A549 (cell line): ENCODE results near the gene SLC19A3. TPM values are rescaled to one million over a fixed set of nuclear protein-coding genes. Genes with fewer than 3 reads are reported as not detected.

Experiments used
- ATAC-seq, 2 experiments: fragments of 200-7000 bp in 1 of 2; fragments of >200 bp in 1 of 2; cut with Nextera tagmentation in 1 of 2; cut with Tn5 transposase in 1 of 2; 3 replicates each; pipeline versions ENCODE4 v1.8.0 to v1.9.1; 2018 to 2020; ENCODE audit warnings: mild to moderate bottlenecking in 1 of 2, moderate library complexity in 1 of 2
- CTCF ChIA-PET: fragments of 300-600 bp; sonication (Branson Sonifier 250); formaldehyde crosslinking; extraction: SDS; loops from one replicate; lab custom pipeline; 2021; ENCODE audit warnings: antibody characterized with exemption, inconsistent platforms; lab: Yijun Ruan, JAX
- POLR2A ChIA-PET: fragments of 350-600 bp; formaldehyde crosslinking; extraction: SDS; loops from one replicate; lab custom pipeline; 2021; ENCODE audit warnings: antibody characterized with exemption, inconsistent platforms; lab: Yijun Ruan, JAX
- DNase-seq, 2 experiments: peaks; one replicate each; pipeline versions ENCODE4 v3.0.0 to v3.0.0-alpha.2; 2011 to 2016; ENCODE audit warnings: low read depth in 1 of 2, low spot score in 1 of 2
- FAIRE-seq: peaks from 2 replicates; lab custom pipeline; 2011; peaks lifted over from hg19 to GRCh38; lab: Jason Lieb, UNC
- H3K27ac ChIP-seq, 2 experiments: fragments of >200 bp; sonication (Bioruptor Twin); formaldehyde crosslinking; 3 replicates each; pipeline ENCODE4 v1.5.1; 2016 to 2017
- H3K4me1 ChIP-seq: fragments of >200 bp; sonication (Bioruptor Twin); formaldehyde crosslinking; 3 replicates; pipeline ENCODE4 v1.6.1; 2016
- H3K4me2 ChIP-seq: fragments of >200 bp; sonication (Bioruptor Twin); formaldehyde crosslinking; 3 replicates; pipeline ENCODE4 v1.6.1; 2016
- H3K4me3 ChIP-seq: fragments of >200 bp; sonication (Bioruptor Twin); formaldehyde crosslinking; 3 replicates; pipeline ENCODE4 v1.5.1; 2016
- H3K9me3 ChIP-seq: fragments of >200 bp; sonication (Bioruptor Twin); formaldehyde crosslinking; 3 replicates; pipeline ENCODE4 v1.6.1; 2016
- BCL3 ChIP-seq: fragments of >200 bp; sonication (Bioruptor Twin); formaldehyde crosslinking; IDR thresholded peaks from 3 replicates; pipeline ENCODE4 v1.6.1; 2016
- BHLHE40 ChIP-seq: IDR thresholded peaks from 2 replicates; pipeline ENCODE4 v1.6.1; 2012; ENCODE audit warnings: low read depth, low read length, inconsistent platforms
- CEBPB ChIP-seq, 2 experiments: fragments of >200 bp in 1 of 2; sonication (Bioruptor Twin) in 1 of 2; formaldehyde crosslinking in 1 of 2; IDR thresholded peaks; 2 replicates each; pipeline ENCODE4 v1.6.1; 2012 to 2016
- CTCF ChIP-seq: fragments of >200 bp; sonication (Bioruptor Twin); formaldehyde crosslinking; IDR thresholded peaks from 3 replicates; pipeline ENCODE4 v1.5.1; 2016
- E2F6 ChIP-seq: IDR thresholded peaks from 2 replicates; pipeline ENCODE4 v1.6.1; 2012; ENCODE audit warnings: low read depth, borderline replicate concordance
- ELK1 ChIP-seq: fragments of 150-350 bp; IDR thresholded peaks from 2 replicates; pipeline ENCODE4 v1.6.1; 2014; ENCODE audit warnings: low read depth, mild to moderate bottlenecking, low read length
- EP300 ChIP-seq, 2 experiments: fragments of >200 bp; sonication (Bioruptor Twin); formaldehyde crosslinking; IDR thresholded peaks; 2 replicates in 1 of 2; 3 replicates in 1 of 2; pipeline ENCODE4 v1.6.1; 2016 to 2017
- FOSB ChIP-seq: fragments of 250-450 bp; sonication (Bioruptor Pico); IDR thresholded peaks from 2 replicates; pipeline ENCODE4 v1.5.0; 2020; ENCODE audit warnings: mild to moderate bottlenecking, moderate library complexity
- HOXB13 ChIP-seq: fragments of 250-450 bp; sonication (Bioruptor Pico); IDR thresholded peaks from 2 replicates; pipeline ENCODE4 v1.5.0; 2020; ENCODE audit warnings: low read depth, mild to moderate bottlenecking, moderate library complexity
- KDM5A ChIP-seq: fragments of 200-600 bp; sonication (generic); IDR thresholded peaks from 2 replicates; pipeline ENCODE4 v1.6.1; 2016; ENCODE audit warnings: antibody characterized with exemption, mild to moderate bottlenecking
- MAX ChIP-seq: IDR thresholded peaks from 2 replicates; pipeline ENCODE4 v1.6.1; 2012
- MYC ChIP-seq: IDR thresholded peaks from 2 replicates; pipeline ENCODE4 v1.6.1; 2012; ENCODE audit warnings: mild to moderate bottlenecking, inconsistent platforms, low read length, improper control_type of control experiment, borderline replicate concordance
- NPAS2 ChIP-seq: fragments of 250-450 bp; sonication (Bioruptor Pico); IDR thresholded peaks from 2 replicates; pipeline ENCODE4 v1.8.0; 2022; ENCODE audit warnings: mild to moderate bottlenecking, moderate library complexity, borderline replicate concordance
- PBX3 ChIP-seq: IDR thresholded peaks from 2 replicates; pipeline ENCODE4 v1.6.1; 2012
- RARB ChIP-seq: fragments of 250-450 bp; sonication (Bioruptor Pico); IDR thresholded peaks from 2 replicates; pipeline ENCODE4 v1.8.0; 2021; ENCODE audit warnings: mild to moderate bottlenecking, moderate library complexity
- RCOR1 ChIP-seq: fragments of 150-350 bp; IDR thresholded peaks from 2 replicates; pipeline ENCODE4 v1.6.1; 2014; ENCODE audit warnings: antibody characterized with exemption, low read length, low read depth
- RNF2 ChIP-seq: fragments of 200-600 bp; sonication (generic); IDR thresholded peaks from 2 replicates; pipeline ENCODE4 v1.6.1; 2016; ENCODE audit warnings: low read depth, mild to moderate bottlenecking, antibody characterized with exemption, moderate library complexity, borderline replicate concordance
- SREBF2 ChIP-seq: fragments of 450-650 bp; IDR thresholded peaks from 2 replicates; pipeline ENCODE4 v1.6.1; 2014; ENCODE audit warnings: mild to moderate bottlenecking, moderate library complexity
- TFCP2L1 ChIP-seq: fragments of 250-450 bp; sonication (Bioruptor Pico); IDR thresholded peaks from 2 replicates; pipeline ENCODE4 v1.5.0; 2021; ENCODE audit warnings: mild to moderate bottlenecking
- TP53 ChIP-seq: fragments of 250-450 bp; sonication (Bioruptor Pico); IDR thresholded peaks from 2 replicates; pipeline ENCODE4 v1.5.0; 2021; ENCODE audit warnings: mild to moderate bottlenecking, moderate library complexity
- whole genome bisulfite sequencing: methylation state at CpG from one replicate; pipeline ENCODE4 v1.1.6; 2017; ENCODE audit errors: missing lambda C conversion rate; 5-methylcytosine and 5-hydroxymethylcytosine counted together
- polyA plus RNA-seq, 4 experiments: library from polyadenylated mRNA; depleted of rRNA in 3 of 4; stranded (reverse); fragments of >200 nt; fragmentation: RNase III in 1 of 4; extraction: RNeasy Plus Mini Kit Qiagen cat#74134 plus additional on column Dnase treatment in 1 of 4; gene quantifications; 2 replicates in 3 of 4; 3 replicates in 1 of 4; pipeline ENCODE4 v1.2.3, GENCODE V29; 2011 to 2017

The SLC19A3 gene
- polyA plus RNA-seq, 2 of the 4 experiments (the other 2 are of a cell fraction), result 2.8 to 7.6 TPM

GRCh38 chr2:227720680-227721079, 2.9 kb upstream of the SLC19A3 start (continued):
- no peak for TF ChIP-seq BHLHE40
- no peak for TF ChIP-seq TFCP2L1
- no peak for TF ChIP-seq RARB

GRCh38 chr2:227719641-227720040, 1.8 kb upstream of the SLC19A3 start:
- no peak for ATAC-seq
- POLR2A ChIA-PET, result no interaction called here
- DNase-seq, result no peak

More at GRCh38 chr2:227719641-227720040, 1.8 kb upstream of the SLC19A3 start:
- peaks cover 18% of the 10 kb centered on the region for H3K4me1 ChIP-seq
- no peak overlapping the region for H3K4me3 ChIP-seq
- H3K9me3 ChIP-seq, result no peaks in the 10 kb centered on the region
- H3K4me2 ChIP-seq, result no peak overlapping the region
- TF ChIP-seq CEBPB (IDR thresholded peaks at IDR 0.05), result no peak
- TF ChIP-seq BHLHE40, result no peak
- no peak for TF ChIP-seq HOXB13 (CRISPR knock-in tag)
- no peak for TF ChIP-seq MAX
- TF ChIP-seq FOSB (CRISPR knock-in tag), result no peak
- no peak for TF ChIP-seq PBX3
- TF ChIP-seq MYC, result no peak
- TF ChIP-seq ELK1, result no peak
- TF ChIP-seq EP300 (IDR thresholded peaks at IDR 0.05), result no peak
- TF ChIP-seq E2F6, result no peak
- no peak for TF ChIP-seq BCL3
- TF ChIP-seq KDM5A, result no peak
- TF ChIP-seq CTCF, result no peak
- TF ChIP-seq NPAS2 (CRISPR knock-in tag), result no peak
- no peak for TF ChIP-seq SREBF2
- no peak for TF ChIP-seq RCOR1
- no peak for TF ChIP-seq TP53 (CRISPR knock-in tag)
- no peak for TF ChIP-seq RNF2
- FAIRE-seq, result no peak
- CTCF ChIA-PET, result interaction anchor here (1.1 kb wide), 1 partner anchor 10 kb away, joined by 3 read pairs; no protein-coding TSS in a partner anchor
- H3K27ac ChIP-seq, result no peak overlapping the region
- WGBS, result 75% methylated on average over 4 of the region's 4 CpGs
